GM19023 (cell line): ENCODE results near the gene PPM1M.
A peak's percentile ranks its signal among the peaks of the same experiment; 100 is the strongest.

ENCODE experiments used
- ATAC-seq: cut with Tn5 transposase; IDR thresholded peaks from one replicate; pipeline ENCODE4 v1.9.1; 2021; ENCODE audit warnings: mild to moderate bottlenecking, moderate library complexity; ENCODE audit not compliant: unreplicated experiment

Gene PPM1M

GRCh38 chr3:52215351-52215750 lies 30.2 kb upstream of the PPM1M start:
- ATAC-seq = no peak

- ATAC-seq = no peak
Observed at GRCh38 chr3:52216585-52217408, 28.8 kb upstream of the PPM1M start.

GRCh38 chr3:52217409-52217805 lies 28.2 kb upstream of the PPM1M start:
- no peak for ATAC-seq

GRCh38 chr3:52218026-52218425 lies 27.5 kb upstream of the PPM1M start:
- no peak for ATAC-seq

GRCh38 chr3:52218454-52218853 lies 27.1 kb upstream of the PPM1M start:
- ATAC-seq = no peak

- ATAC-seq = no peak
Observed at GRCh38 chr3:52218937-52219650, 26.5 kb upstream of the PPM1M start.

GRCh38 chr3:52220380-52221026 lies 25.1 kb upstream of the PPM1M start:
- peak; percentile 58 for ATAC-seq

GRCh38 chr3:52221141-52221562 lies 24.4 kb upstream of the PPM1M start:
- no peak for ATAC-seq

GRCh38 chr3:52221563-52222318 lies 23.8 kb upstream of the PPM1M start:
- no peak for ATAC-seq

GRCh38 chr3:52222319-52223221 lies 23.0 kb upstream of the PPM1M start:
- no peak for ATAC-seq

- no peak for ATAC-seq
Observed at GRCh38 chr3:52223449-52224408, 21.8 kb upstream of the PPM1M start.

- peak; percentile 75 for ATAC-seq
Observed at GRCh38 chr3:52225452-52226228, 19.9 kb upstream of the PPM1M start, which contains the start of gene TLR9. Gene TLR9, minus strand, starts transcription at chr3:52225645. Its CDS starts 116 bp downstream, at chr3:52225529.

- ATAC-seq = peak; percentile 20
Observed at GRCh38 chr3:52226229-52226817, 19.2 kb upstream of the PPM1M start.

GRCh38 chr3:52227117-52227516 lies 18.4 kb upstream of the PPM1M start:
- ATAC-seq = no peak

GRCh38 chr3:52227766-52228165 lies 17.8 kb upstream of the PPM1M start:
- ATAC-seq = no peak

- no peak for ATAC-seq
Observed at GRCh38 chr3:52228266-52228665, 17.3 kb upstream of the PPM1M start.

- no peak for ATAC-seq
Observed at GRCh38 chr3:52228751-52229291, 16.7 kb upstream of the PPM1M start.
